ENCODE measurements around the gene SEZ6L.

GRCh38 chr22:26292667-26292995 lies 123.4 kb downstream of the SEZ6L start:
- TF ChIP-seq CTCF (IDR thresholded peaks at IDR 0.05), result no peak
- TF ChIP-seq POLR2A (IDR thresholded peaks at IDR 0.05), result no peak
